ENCODE measurements around the gene YBX1.

GRCh38 chr1:42730988-42731387 lies 48.8 kb downstream of the YBX1 start:
- TF ChIP-seq CTCF (IDR thresholded peaks at IDR 0.05) (no peak), POLR2A (IDR thresholded peaks at IDR 0.05) (no peak)
